HepG2 (cell line): Measurements from ENCODE around the gene PHF2. TPM values are rescaled to one million over a fixed set of nuclear protein-coding genes. Genes with fewer than 3 reads are reported as not detected.

Experiments used
- FOXJ3 ChIP-seq: sonication (generic); formaldehyde crosslinking; IDR thresholded peaks from 2 replicates; pipeline ENCODE4 v1.4.0; 2020; ENCODE audit warnings: missing genetic modification reagents, mild to moderate bottlenecking, borderline replicate concordance
- HNRNPK ChIP-seq: fragments of 200-400 bp; formaldehyde crosslinking; IDR thresholded peaks from 2 replicates; pipeline ENCODE4 v1.6.1; 2018; ENCODE audit warnings: low read length, low read depth, moderate library complexity, mild to moderate bottlenecking; ENCODE audit not compliant: poor library complexity, severe bottlenecking
- HOXA9 ChIP-seq: sonication (generic); formaldehyde crosslinking; IDR thresholded peaks from 2 replicates; pipeline ENCODE4 v1.8.1; 2022; ENCODE audit warnings: missing genetic modification reagents, mild to moderate bottlenecking, moderate library complexity, borderline replicate concordance
- REL ChIP-seq: sonication (generic); formaldehyde crosslinking; conservative IDR thresholded peaks from 2 replicates; pipeline ENCODE4 v1.8.0; 2022; ENCODE audit warnings: mild to moderate bottlenecking, missing genetic modification reagents, moderate library complexity
- SCMH1 ChIP-seq: sonication (generic); formaldehyde crosslinking; IDR thresholded peaks from 2 replicates; pipeline ENCODE4 v1.9.0; 2021; ENCODE audit warnings: missing genetic modification reagents, mild to moderate bottlenecking, borderline replicate concordance
- TCF7 ChIP-seq: sonication (generic); IDR thresholded peaks from 2 replicates; pipeline ENCODE4 v1.6.1; 2016; ENCODE audit warnings: antibody characterized with exemption, low read depth
- ZBTB42 ChIP-seq: sonication (generic); formaldehyde crosslinking; IDR thresholded peaks from 2 replicates; pipeline ENCODE4 v1.5.0; 2020; ENCODE audit warnings: mild to moderate bottlenecking, missing genetic modification reagents
- ZBTB7B ChIP-seq: sonication (generic); formaldehyde crosslinking; IDR thresholded peaks from 2 replicates; pipeline ENCODE4 v1.4.0; 2020; ENCODE audit warnings: missing genetic modification reagents
- ZC3H13 ChIP-seq: sonication (generic); formaldehyde crosslinking; IDR thresholded peaks from 2 replicates; pipeline ENCODE4 v1.8.1; 2023; ENCODE audit warnings: mild to moderate bottlenecking, missing genetic modification reagents, moderate library complexity
- ZNF235 ChIP-seq: sonication (generic); formaldehyde crosslinking; IDR thresholded peaks from 2 replicates; pipeline ENCODE4 v1.8.1; 2023; ENCODE audit warnings: mild to moderate bottlenecking, missing genetic modification reagents, borderline replicate concordance
- polyA plus RNA-seq, 8 experiments: library from polyadenylated mRNA; depleted of rRNA in 3 of 8; stranded (reverse) in 7 of 8; unstranded in 1 of 8; fragments of >200 nt; fragmentation: Illumina TruSeq in 4 of 8; extraction: Trizol in 4 of 8; gene quantifications; 2 replicates each; pipeline versions ENCODE4 v1.2.1 to v1.2.3, GENCODE V29; 2011 to 2016; ENCODE audit warnings: low read depth in 4 of 8, missing spikeins in 1 of 8, mixed read lengths in 1 of 8; ENCODE audit not compliant: insufficient read depth in 1 of 8
- total RNA-seq, 5 experiments: library from RNA; depleted of rRNA; stranded (reverse); fragments of >200 nt; fragmentation: Illumina TruSeq; extraction: Trizol; gene quantifications; 2 replicates each; pipeline ENCODE4 v1.2.3, GENCODE V29; 2016; ENCODE audit warnings: low read depth in 1 of 5
- TF ChIP-seq, protein P1 (sequence below): sonication (generic); formaldehyde crosslinking; IDR thresholded peaks from 2 replicates; pipeline ENCODE4 v1.8.0; 2022; ENCODE audit warnings: mild to moderate bottlenecking, missing genetic modification reagents, moderate library complexity
- TF ChIP-seq, protein P2 (sequence below): sonication (generic); formaldehyde crosslinking; IDR thresholded peaks from 2 replicates; pipeline ENCODE4 v1.5.1; 2020; ENCODE audit warnings: mild to moderate bottlenecking, missing genetic modification reagents, moderate library complexity
- TF ChIP-seq, protein P3 (sequence below): sonication (generic); formaldehyde crosslinking; IDR thresholded peaks from 2 replicates; pipeline ENCODE4 v1.4.0; 2020; ENCODE audit warnings: missing genetic modification reagents
- TF ChIP-seq, protein P4 (sequence below): sonication (generic); formaldehyde crosslinking; IDR thresholded peaks from 2 replicates; pipeline ENCODE4 v1.5.0; 2020; ENCODE audit warnings: missing genetic modification reagents, mild to moderate bottlenecking, borderline replicate concordance
- TF ChIP-seq, protein P5 (sequence below): sonication (generic); formaldehyde crosslinking; IDR thresholded peaks from 2 replicates; pipeline ENCODE4 v1.5.0; 2020; ENCODE audit warnings: mild to moderate bottlenecking, missing genetic modification reagents, borderline replicate concordance
- TF ChIP-seq, protein P6 (sequence below): IDR thresholded peaks from 2 replicates; pipeline ENCODE4 v1.6.1; 2018; ENCODE audit warnings: missing genetic modification reagents, mild to moderate bottlenecking, missing compliant biosample characterization
- TF ChIP-seq, protein P7 (sequence below): sonication (generic); formaldehyde crosslinking; IDR thresholded peaks from 2 replicates; pipeline ENCODE4 v1.5.0; 2020; ENCODE audit warnings: missing genetic modification reagents, mild to moderate bottlenecking, borderline replicate concordance

The PHF2 gene
- total and polyA plus RNA-seq, 2 of the 13 experiments (the other 11 are each of a cell fraction or from before 2014, with no cell fraction given), result 6.6 to 9.1 TPM

DNA sequence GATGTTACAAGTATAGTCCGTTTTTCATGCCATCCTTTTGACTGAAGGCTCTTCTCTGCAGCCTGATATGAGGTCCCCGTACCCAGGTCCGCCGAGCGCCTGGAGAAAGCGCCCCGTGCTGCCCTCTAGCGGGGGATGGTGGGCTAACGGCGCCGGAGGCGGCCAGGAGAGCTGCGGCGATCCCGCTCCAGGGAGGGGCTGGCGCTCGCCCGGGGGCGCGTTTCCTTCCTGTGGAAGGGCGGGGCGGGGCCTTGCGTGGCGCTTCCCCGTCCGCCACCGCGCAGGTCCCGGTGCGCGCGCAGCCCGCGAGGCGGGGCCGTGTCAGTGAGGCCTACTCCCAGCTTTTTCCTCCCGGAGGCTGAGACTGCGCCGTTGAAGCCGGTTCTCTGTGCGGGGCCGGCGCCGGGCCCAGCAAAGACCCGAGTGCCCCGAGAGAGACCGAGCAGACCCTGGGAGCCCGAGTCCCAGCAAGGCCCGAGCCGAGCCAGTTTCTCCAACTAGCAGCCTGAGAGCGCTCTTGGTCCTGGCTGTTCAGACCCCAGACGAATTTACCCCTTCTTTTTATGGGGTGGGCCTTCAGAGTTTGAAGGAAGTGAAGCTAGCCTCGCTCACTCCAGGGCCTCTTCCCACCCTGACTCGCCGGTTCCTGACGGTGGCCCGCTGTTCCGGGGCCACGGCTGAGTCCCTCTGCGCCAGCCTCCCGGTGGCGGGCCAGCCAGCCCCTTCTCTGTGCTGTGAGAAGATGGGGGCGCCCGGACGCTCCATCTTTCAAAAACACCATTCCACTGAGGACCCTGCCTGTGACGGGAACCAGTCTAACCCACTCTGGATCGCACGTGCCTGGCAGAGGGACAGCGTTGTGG lies 9.7 kb upstream of the PHF2 start (continued):
- TF ChIP-seq ZC3H13 (CRISPR knock-in tag), result 0 out of 2 replicates have a peak, but pooled peaks have one; percentile 68
- TF ChIP-seq, protein P1, sequence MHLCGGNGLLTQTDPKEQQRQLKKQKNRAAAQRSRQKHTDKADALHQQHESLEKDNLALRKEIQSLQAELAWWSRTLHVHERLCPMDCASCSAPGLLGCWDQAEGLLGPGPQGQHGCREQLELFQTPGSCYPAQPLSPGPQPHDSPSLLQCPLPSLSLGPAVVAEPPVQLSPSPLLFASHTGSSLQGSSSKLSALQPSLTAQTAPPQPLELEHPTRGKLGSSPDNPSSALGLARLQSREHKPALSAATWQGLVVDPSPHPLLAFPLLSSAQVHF, result no peak
- TF ChIP-seq TCF7, result no peak
- TF ChIP-seq REL (CRISPR knock-in tag), result no peak
- TF ChIP-seq ZBTB7B (CRISPR knock-in tag), result peak; percentile 71; the same call in 1 of the 2 replicates
- TF ChIP-seq, protein P2, sequence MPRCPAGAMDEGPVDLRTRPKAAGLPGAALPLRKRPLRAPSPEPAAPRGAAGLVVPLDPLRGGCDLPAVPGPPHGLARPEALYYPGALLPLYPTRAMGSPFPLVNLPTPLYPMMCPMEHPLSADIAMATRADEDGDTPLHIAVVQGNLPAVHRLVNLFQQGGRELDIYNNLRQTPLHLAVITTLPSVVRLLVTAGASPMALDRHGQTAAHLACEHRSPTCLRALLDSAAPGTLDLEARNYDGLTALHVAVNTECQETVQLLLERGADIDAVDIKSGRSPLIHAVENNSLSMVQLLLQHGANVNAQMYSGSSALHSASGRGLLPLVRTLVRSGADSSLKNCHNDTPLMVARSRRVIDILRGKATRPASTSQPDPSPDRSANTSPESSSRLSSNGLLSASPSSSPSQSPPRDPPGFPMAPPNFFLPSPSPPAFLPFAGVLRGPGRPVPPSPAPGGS (CRISPR knock-in tag), result no peak
- no peak for TF ChIP-seq SCMH1
- TF ChIP-seq HOXA9, result no peak
- TF ChIP-seq, protein P3, sequence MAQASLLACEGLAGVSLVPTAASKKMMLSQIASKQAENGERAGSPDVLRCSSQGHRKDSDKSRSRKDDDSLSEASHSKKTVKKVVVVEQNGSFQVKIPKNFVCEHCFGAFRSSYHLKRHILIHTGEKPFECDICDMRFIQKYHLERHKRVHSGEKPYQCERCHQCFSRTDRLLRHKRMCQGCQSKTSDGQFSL (CRISPR knock-in tag), result no peak
- TF ChIP-seq, protein P4, sequence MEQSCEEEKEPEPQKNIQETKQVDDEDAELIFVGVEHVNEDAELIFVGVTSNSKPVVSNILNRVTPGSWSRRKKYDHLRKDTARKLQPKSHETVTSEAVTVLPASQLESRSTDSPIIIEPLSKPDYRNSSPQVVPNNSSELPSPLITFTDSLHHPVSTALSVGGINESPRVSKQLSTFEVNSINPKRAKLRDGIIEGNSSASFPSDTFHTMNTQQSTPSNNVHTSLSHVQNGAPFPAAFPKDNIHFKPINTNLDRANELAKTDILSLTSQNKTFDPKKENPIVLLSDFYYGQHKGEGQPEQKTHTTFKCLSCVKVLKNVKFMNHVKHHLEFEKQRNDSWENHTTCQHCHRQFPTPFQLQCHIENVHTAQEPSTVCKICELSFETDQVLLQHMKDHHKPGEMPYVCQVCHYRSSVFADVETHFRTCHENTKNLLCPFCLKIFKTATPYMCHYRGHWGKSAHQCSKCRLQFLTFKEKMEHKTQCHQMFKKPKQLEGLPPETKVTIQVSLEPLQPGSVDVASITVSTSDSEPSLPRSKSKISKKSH (CRISPR knock-in tag), result no peak
- TF ChIP-seq HNRNPK, result no peak
- TF ChIP-seq, protein P5, sequence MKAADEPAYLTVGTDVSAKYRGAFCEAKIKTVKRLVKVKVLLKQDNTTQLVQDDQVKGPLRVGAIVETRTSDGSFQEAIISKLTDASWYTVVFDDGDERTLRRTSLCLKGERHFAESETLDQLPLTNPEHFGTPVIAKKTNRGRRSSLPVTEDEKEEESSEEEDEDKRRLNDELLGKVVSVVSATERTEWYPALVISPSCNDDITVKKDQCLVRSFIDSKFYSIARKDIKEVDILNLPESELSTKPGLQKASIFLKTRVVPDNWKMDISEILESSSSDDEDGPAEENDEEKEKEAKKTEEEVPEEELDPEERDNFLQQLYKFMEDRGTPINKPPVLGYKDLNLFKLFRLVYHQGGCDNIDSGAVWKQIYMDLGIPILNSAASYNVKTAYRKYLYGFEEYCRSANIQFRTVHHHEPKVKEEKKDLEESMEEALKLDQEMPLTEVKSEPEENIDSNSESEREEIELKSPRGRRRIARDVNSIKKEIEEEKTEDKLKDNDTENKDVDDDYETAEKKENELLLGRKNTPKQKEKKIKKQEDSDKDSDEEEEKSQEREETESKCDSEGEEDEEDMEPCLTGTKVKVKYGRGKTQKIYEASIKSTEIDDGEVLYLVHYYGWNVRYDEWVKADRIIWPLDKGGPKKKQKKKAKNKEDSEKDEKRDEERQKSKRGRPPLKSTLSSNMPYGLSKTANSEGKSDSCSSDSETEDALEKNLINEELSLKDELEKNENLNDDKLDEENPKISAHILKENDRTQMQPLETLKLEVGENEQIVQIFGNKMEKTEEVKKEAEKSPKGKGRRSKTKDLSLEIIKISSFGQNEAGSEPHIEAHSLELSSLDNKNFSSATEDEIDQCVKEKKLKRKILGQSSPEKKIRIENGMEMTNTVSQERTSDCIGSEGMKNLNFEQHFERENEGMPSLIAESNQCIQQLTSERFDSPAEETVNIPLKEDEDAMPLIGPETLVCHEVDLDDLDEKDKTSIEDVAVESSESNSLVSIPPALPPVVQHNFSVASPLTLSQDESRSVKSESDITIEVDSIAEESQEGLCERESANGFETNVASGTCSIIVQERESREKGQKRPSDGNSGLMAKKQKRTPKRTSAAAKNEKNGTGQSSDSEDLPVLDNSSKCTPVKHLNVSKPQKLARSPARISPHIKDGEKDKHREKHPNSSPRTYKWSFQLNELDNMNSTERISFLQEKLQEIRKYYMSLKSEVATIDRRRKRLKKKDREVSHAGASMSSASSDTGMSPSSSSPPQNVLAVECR (CRISPR knock-in tag), result peak; percentile 84
- TF ChIP-seq ZNF235 (CRISPR knock-in tag), result peak; percentile 82; the same call in 1 of the 2 replicates
- peak; percentile 80; the same call in 1 of the 2 replicates for TF ChIP-seq ZBTB42
- TF ChIP-seq, protein P6, sequence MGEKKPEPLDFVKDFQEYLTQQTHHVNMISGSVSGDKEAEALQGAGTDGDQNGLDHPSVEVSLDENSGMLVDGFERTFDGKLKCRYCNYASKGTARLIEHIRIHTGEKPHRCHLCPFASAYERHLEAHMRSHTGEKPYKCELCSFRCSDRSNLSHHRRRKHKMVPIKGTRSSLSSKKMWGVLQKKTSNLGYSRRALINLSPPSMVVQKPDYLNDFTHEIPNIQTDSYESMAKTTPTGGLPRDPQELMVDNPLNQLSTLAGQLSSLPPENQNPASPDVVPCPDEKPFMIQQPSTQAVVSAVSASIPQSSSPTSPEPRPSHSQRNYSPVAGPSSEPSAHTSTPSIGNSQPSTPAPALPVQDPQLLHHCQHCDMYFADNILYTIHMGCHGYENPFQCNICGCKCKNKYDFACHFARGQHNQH (CRISPR knock-in tag), result no peak; the same call in 1 of the 2 replicates
- TF ChIP-seq, protein P7, sequence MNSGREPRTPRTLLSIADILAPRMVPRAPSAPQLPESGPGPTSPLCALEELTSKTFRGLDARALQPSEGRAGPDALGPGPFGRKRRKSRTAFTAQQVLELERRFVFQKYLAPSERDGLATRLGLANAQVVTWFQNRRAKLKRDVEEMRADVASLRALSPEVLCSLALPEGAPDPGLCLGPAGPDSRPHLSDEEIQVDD (CRISPR knock-in tag), result no peak
- TF ChIP-seq FOXJ3 (CRISPR knock-in tag), result no peak
